K562 (cell line): ENCODE results near the gene FBXO46. TPM values are rescaled to one million over a fixed set of nuclear protein-coding genes. Genes with fewer than 3 reads are reported as not detected.
A peak's percentile ranks its signal among the peaks of the same experiment; 100 is the strongest.

Source experiments
- ATF1 ChIP-seq, 2 experiments: fragments of 450-650 bp in 1 of 2; IDR thresholded peaks; 2 replicates each; pipeline ENCODE4 v1.6.1; 2016; ENCODE audit warnings: missing compliant biosample characterization in 1 of 2, missing genetic modification characterization in 1 of 2
- CHCHD3 ChIP-seq: fragments of 250-450 bp; sonication (Bioruptor Pico); IDR thresholded peaks from 2 replicates; pipeline ENCODE4 v2.1.2; 2022; ENCODE audit warnings: mild to moderate bottlenecking
- DNMT1 ChIP-seq: fragments of 450-650 bp; IDR thresholded peaks from 2 replicates; pipeline ENCODE4 v1.6.1; 2016; ENCODE audit warnings: antibody characterized with exemption, mild to moderate bottlenecking
- DPF2 ChIP-seq: fragments of 450-650 bp; IDR thresholded peaks from 2 replicates; pipeline ENCODE4 v1.6.1; 2016
- ESRRB ChIP-seq: fragments of 250-450 bp; sonication (Bioruptor Pico); IDR thresholded peaks from 2 replicates; pipeline ENCODE4 v1.5.0; 2020; ENCODE audit warnings: mild to moderate bottlenecking, moderate library complexity, borderline replicate concordance
- EZH2 ChIP-seq: IDR thresholded peaks from 2 replicates; pipeline ENCODE4 v1.6.1; 2012; ENCODE audit warnings: low read depth, mild to moderate bottlenecking, inconsistent platforms, low read length, borderline replicate concordance
- HDGF ChIP-seq: fragments of 450-650 bp; IDR thresholded peaks from 2 replicates; pipeline ENCODE4 v1.6.1; 2016
- JUNB ChIP-seq: fragments of 450-650 bp; formaldehyde crosslinking; conservative IDR thresholded peaks from 2 replicates; pipeline ENCODE4 v1.4.0; 2020; ENCODE audit warnings: mild to moderate bottlenecking
- LEF1 ChIP-seq: fragments of 450-650 bp; IDR thresholded peaks from 2 replicates; pipeline ENCODE4 v1.6.1; 2016; ENCODE audit warnings: mild to moderate bottlenecking
- NFRKB ChIP-seq: fragments of 450-650 bp; IDR thresholded peaks from 2 replicates; pipeline ENCODE4 v1.6.1; 2016; ENCODE audit warnings: low read depth
- PHB ChIP-seq: fragments of 250-450 bp; sonication (Bioruptor Pico); IDR thresholded peaks from 2 replicates; pipeline ENCODE4 v1.5.0; 2021
- RBBP5 ChIP-seq: fragments of 200-600 bp; sonication (generic); IDR thresholded peaks from 2 replicates; pipeline ENCODE4 v1.6.1; 2012; ENCODE audit warnings: borderline replicate concordance, mild to moderate bottlenecking, low read length, control low read depth, inconsistent platforms; ENCODE audit not compliant: insufficient read depth, poor library complexity, severe bottlenecking
- SIX5 ChIP-seq, 2 experiments: IDR thresholded peaks; 2 replicates each; pipeline ENCODE4 v1.6.1; 2011; ENCODE audit warnings: low read length in 2 of 2, borderline replicate concordance in 1 of 2, low read depth in 1 of 2, mild to moderate bottlenecking in 1 of 2, moderate library complexity in 1 of 2; ENCODE audit not compliant: insufficient read depth in 1 of 2
- SMAD2 ChIP-seq: fragments of 150-350 bp; IDR thresholded peaks from 2 replicates; pipeline ENCODE4 v1.6.1; 2014; ENCODE audit warnings: low read depth, mild to moderate bottlenecking, low read length
- SRSF9 ChIP-seq: fragments of 200-400 bp; formaldehyde crosslinking; IDR thresholded peaks from 2 replicates; pipeline ENCODE4 v1.6.1; 2017; ENCODE audit warnings: low read depth, low read length, borderline replicate concordance
- STAT5A ChIP-seq: IDR thresholded peaks from 2 replicates; pipeline ENCODE4 v1.6.1; 2012; ENCODE audit warnings: low read length, inconsistent platforms, borderline replicate concordance
- ZKSCAN8 ChIP-seq: fragments of 200-800 bp; sonication (Bioruptor generic); IDR thresholded peaks from 2 replicates; pipeline ENCODE4 v1.6.1; 2016; ENCODE audit warnings: missing genetic modification characterization, missing compliant biosample characterization
- ZNF175 ChIP-seq: fragments of 200-800 bp; sonication (Bioruptor generic); IDR thresholded peaks from 2 replicates; pipeline ENCODE4 v1.6.1; 2016; ENCODE audit warnings: low read depth, mild to moderate bottlenecking, missing genetic modification characterization, missing compliant biosample characterization
- ZNF778 ChIP-seq: fragments of 450-650 bp; formaldehyde crosslinking; IDR thresholded peaks from 2 replicates; pipeline ENCODE4 v1.4.0; 2020; ENCODE audit warnings: mild to moderate bottlenecking, moderate library complexity
- polyA plus RNA-seq, 8 experiments: library from polyadenylated mRNA; depleted of rRNA in 4 of 8; stranded (reverse) in 5 of 8; unstranded in 3 of 8; fragments of >200 nt; fragmentation: Nextera tagmentation in 2 of 8; fragmentation: Illumina TruSeq in 1 of 8; extraction: Ambion mirVana in 2 of 8; extraction: Trizol in 1 of 8; gene quantifications; 2 replicates each; pipeline versions ENCODE4 v1.2.1 to v1.2.3, GENCODE V29; 2011 to 2014; ENCODE audit warnings: inconsistent platforms in 1 of 8, missing spikeins in 1 of 8
- total RNA-seq, 7 experiments: library from RNA; depleted of rRNA in 6 of 7; stranded (reverse); fragments of >200 nt in 6 of 7; fragmentation: Illumina TruSeq in 2 of 7; extraction: Trizol in 2 of 7; gene quantifications; 2 replicates each; pipeline versions ENCODE4 v1.2.1 to v1.2.3, GENCODE V29; 2011 to 2021; ENCODE audit warnings: low replicate concordance in 1 of 7
- TF ChIP-seq, protein P1 (sequence below): sonication (generic); IDR thresholded peaks from 2 replicates; pipeline ENCODE4 v1.6.1; 2016
- TF ChIP-seq, protein P2 (sequence below): fragments of 250-450 bp; sonication (Bioruptor Pico); IDR thresholded peaks from 2 replicates; pipeline ENCODE4 v1.8.0; 2022; ENCODE audit warnings: moderate library complexity, mild to moderate bottlenecking, inconsistent platforms
- TF ChIP-seq, protein P3 (sequence below): fragments of 250-450 bp; sonication (Bioruptor Pico); IDR thresholded peaks from 2 replicates; pipeline ENCODE4 v1.5.0; 2020; ENCODE audit warnings: mild to moderate bottlenecking, borderline replicate concordance
- TF ChIP-seq, protein P4 (sequence below): IDR thresholded peaks from 2 replicates; pipeline ENCODE4 v1.6.1; 2011; ENCODE audit warnings: borderline replicate concordance, low read depth, mild to moderate bottlenecking, moderate library complexity, low read length; ENCODE audit not compliant: insufficient read depth, poor library complexity, severe bottlenecking

FBXO46 gene
- total and polyA plus RNA-seq, 9 of the 15 experiments (the other 6 are each of a cell fraction or from before 2014, with no cell fraction given), result 1.5 to 36.1 (median 7.3) TPM

DNA sequence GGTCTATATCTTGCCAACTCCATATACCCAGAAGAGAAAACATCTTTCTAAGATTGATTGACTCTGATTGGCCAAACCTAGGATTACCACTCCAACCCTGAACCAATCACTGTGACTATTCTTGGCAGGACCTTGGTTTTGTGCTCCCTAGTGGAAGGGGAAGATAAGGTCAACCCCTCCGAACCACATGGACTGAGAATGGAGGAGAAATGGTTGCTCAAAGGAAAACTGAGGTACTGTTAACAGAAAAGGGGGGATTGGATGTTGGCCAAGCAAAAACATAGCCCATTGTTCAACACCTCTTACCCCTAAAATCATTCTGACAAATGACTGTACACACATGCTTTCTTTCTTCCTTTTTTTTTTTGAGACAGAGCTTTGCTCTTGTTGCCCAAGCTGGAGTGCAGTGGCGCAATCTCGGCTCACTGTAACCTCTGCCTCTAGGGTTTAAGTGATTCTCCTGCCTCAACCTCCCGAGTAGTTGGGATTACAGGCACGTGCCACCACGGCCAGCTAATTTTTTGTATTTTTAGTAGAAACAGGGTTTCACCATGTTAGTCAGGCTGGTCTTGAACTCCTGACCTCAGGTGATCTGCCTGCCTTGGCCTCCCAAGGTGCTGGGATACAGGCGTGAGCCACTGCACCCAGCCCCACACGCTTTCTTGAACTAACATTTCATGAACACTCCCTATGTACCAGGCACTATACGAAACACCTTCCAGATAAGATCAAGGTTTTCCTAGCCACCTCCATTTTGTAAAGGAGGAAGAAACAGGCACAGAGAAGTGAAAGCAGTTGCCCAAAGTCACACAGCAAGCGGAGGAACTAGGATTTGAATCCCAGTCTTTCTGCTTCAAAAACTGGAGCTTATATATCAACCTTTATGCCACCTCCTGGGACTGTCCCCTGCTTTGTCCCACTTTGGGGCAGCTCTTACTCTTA is 9.1 kb upstream of the FBXO46 start (continued):
- TF ChIP-seq NFRKB, result peak; percentile 99
- no peak for TF ChIP-seq RBBP5
- peak in 1 of 2 experiments; percentile 11; a peak in 1 of 4 replicates for TF ChIP-seq SIX5 (IDR thresholded peaks at IDR 0.05; ENCODE audit: borderline replicate concordance in 1 of 2, insufficient read depth in 1 of 2, low read depth in 1 of 2, low read length in 2 of 2)
- TF ChIP-seq, protein P1, sequence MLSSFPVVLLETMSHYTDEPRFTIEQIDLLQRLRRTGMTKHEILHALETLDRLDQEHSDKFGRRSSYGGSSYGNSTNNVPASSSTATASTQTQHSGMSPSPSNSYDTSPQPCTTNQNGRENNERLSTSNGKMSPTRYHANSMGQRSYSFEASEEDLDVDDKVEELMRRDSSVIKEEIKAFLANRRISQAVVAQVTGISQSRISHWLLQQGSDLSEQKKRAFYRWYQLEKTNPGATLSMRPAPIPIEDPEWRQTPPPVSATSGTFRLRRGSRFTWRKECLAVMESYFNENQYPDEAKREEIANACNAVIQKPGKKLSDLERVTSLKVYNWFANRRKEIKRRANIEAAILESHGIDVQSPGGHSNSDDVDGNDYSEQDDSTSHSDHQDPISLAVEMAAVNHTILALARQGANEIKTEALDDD, result no peak
- TF ChIP-seq ZKSCAN8 (CRISPR knock-in tag), result no peak
- TF ChIP-seq, protein P2, sequence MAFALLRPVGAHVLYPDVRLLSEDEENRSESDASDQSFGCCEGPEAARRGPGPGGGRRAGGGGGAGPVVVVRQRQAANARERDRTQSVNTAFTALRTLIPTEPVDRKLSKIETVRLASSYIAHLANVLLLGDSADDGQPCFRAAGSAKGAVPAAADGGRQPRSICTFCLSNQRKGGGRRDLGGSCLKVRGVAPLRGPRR, result no peak
- no peak for TF ChIP-seq PHB (CRISPR knock-in tag)
- no peak for TF ChIP-seq EZH2
- TF ChIP-seq CHCHD3 (CRISPR knock-in tag), result no peak
- TF ChIP-seq STAT5A, result no peak
- TF ChIP-seq SRSF9, result no peak
- TF ChIP-seq DPF2, result peak; percentile 48
- TF ChIP-seq SMAD2, result no peak
- TF ChIP-seq HDGF, result no peak
- TF ChIP-seq, protein P3, sequence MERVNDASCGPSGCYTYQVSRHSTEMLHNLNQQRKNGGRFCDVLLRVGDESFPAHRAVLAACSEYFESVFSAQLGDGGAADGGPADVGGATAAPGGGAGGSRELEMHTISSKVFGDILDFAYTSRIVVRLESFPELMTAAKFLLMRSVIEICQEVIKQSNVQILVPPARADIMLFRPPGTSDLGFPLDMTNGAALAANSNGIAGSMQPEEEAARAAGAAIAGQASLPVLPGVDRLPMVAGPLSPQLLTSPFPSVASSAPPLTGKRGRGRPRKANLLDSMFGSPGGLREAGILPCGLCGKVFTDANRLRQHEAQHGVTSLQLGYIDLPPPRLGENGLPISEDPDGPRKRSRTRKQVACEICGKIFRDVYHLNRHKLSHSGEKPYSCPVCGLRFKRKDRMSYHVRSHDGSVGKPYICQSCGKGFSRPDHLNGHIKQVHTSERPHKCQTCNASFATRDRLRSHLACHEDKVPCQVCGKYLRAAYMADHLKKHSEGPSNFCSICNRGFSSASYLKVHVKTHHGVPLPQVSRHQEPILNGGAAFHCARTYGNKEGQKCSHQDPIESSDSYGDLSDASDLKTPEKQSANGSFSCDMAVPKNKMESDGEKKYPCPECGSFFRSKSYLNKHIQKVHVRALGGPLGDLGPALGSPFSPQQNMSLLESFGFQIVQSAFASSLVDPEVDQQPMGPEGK (CRISPR knock-in tag), result no peak
- 0 out of 2 replicates have a peak, but pooled peaks have one; percentile 33 for TF ChIP-seq ZNF175 (CRISPR knock-in tag)
- TF ChIP-seq ZNF778 (CRISPR knock-in tag), result no peak
- no peak for TF ChIP-seq JUNB (CRISPR knock-in tag)
- TF ChIP-seq ESRRB (CRISPR knock-in tag), result no peak
- TF ChIP-seq ATF1 (CRISPR knock-in tag; IDR thresholded peaks at IDR 0.05), result no peak
- TF ChIP-seq ATF1 (tag; IDR thresholded peaks at IDR 0.05), result peak; percentile 70
- no peak for TF ChIP-seq DNMT1
- TF ChIP-seq LEF1, result no peak
- TF ChIP-seq, protein P4, sequence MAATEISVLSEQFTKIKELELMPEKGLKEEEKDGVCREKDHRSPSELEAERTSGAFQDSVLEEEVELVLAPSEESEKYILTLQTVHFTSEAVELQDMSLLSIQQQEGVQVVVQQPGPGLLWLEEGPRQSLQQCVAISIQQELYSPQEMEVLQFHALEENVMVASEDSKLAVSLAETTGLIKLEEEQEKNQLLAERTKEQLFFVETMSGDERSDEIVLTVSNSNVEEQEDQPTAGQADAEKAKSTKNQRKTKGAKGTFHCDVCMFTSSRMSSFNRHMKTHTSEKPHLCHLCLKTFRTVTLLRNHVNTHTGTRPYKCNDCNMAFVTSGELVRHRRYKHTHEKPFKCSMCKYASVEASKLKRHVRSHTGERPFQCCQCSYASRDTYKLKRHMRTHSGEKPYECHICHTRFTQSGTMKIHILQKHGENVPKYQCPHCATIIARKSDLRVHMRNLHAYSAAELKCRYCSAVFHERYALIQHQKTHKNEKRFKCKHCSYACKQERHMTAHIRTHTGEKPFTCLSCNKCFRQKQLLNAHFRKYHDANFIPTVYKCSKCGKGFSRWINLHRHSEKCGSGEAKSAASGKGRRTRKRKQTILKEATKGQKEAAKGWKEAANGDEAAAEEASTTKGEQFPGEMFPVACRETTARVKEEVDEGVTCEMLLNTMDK, result no peak
